B cell (primary cell): Measurements from ENCODE around the gene CIC. TPM values are rescaled to one million over a fixed set of nuclear protein-coding genes. Genes with fewer than 3 reads are reported as not detected.

Experiments
- ATAC-seq: fragments of 200-7000 bp; cut with Tn5 transposase; one replicate; pipeline ENCODE4 v1.10.0; 2021; ENCODE audit warnings: low read depth, mild to moderate bottlenecking, moderate number of reproducible peaks, moderate library complexity
- CTCF ChIA-PET: fragments of 350-600 bp; sonication (Branson Sonifier 250); formaldehyde crosslinking; loops from one replicate; lab custom pipeline; 2021; ENCODE audit warnings: antibody characterized with exemption, inconsistent platforms; lab: Charles Lee
- POLR2A ChIA-PET: fragments of 350-600 bp; sonication (Branson Sonifier 250); formaldehyde crosslinking; loops from one replicate; lab custom pipeline; 2021; ENCODE audit warnings: antibody characterized with exemption; lab: Charles Lee
- DNase-seq: peaks from one replicate; pipeline ENCODE4 v3.0.0; 2013
- H2AFZ ChIP-seq: 2 replicates; pipeline ENCODE4 v1.6.1; 2012; ENCODE audit warnings: mild to moderate bottlenecking, low read depth, low read length; ENCODE audit not compliant: insufficient read depth, poor library complexity, severe bottlenecking
- H3K27ac ChIP-seq, 2 donors: 1 replicate in 1 of 2; 2 replicates in 1 of 2; pipeline ENCODE4 v1.5.1; 2012 to 2013; ENCODE audit warnings: low read length in 2 of 2, mild to moderate bottlenecking in 2 of 2, moderate library complexity in 1 of 2
- H3K27me3 ChIP-seq, 4 experiments: fragments of 200-600 bp in 1 of 4; sonication (generic) in 1 of 4; replicated peaks in 1 of 4; 1 replicate in 2 of 4; 2 replicates in 2 of 4; pipeline versions ENCODE4 v1.6.1 to v1.7.0; 2013 to 2016; ENCODE audit warnings: low read length in 3 of 4, mild to moderate bottlenecking in 2 of 4, mixed read lengths in 1 of 4, moderate library complexity in 1 of 4; ENCODE audit not compliant: insufficient read depth in 4 of 4, control insufficient read depth in 3 of 4; ENCODE audit errors: control extremely low read depth in 1 of 4
- H3K36me3 ChIP-seq, 2 experiments: replicated peaks in 1 of 2; 1 replicate in 1 of 2; 2 replicates in 1 of 2; pipeline versions ENCODE4 v1.6.1 to v1.7.1; 2013; ENCODE audit warnings: low read length in 1 of 2; ENCODE audit not compliant: insufficient read depth in 2 of 2, control insufficient read depth in 1 of 2; ENCODE audit errors: control extremely low read depth in 1 of 2, extremely low read depth in 1 of 2
- H3K4me1 ChIP-seq, 2 donors: fragments of 200-600 bp in 1 of 2; sonication (generic) in 1 of 2; 1 replicate in 1 of 2; 2 replicates in 1 of 2; pipeline versions ENCODE4 v1.5.1 to v1.6.1; 2013 to 2017; ENCODE audit warnings: low read length in 2 of 2; ENCODE audit not compliant: control insufficient read depth in 2 of 2, insufficient read depth in 2 of 2
- H3K4me2 ChIP-seq: replicated peaks from 2 replicates; pipeline ENCODE3; 2012; ENCODE audit warnings: mild to moderate bottlenecking, low read depth, low read length; ENCODE audit not compliant: poor library complexity, severe bottlenecking
- H3K4me3 ChIP-seq, 5 experiments: fragments of 200-600 bp in 1 of 5; sonication (generic) in 1 of 5; 1 replicate in 3 of 5; 2 replicates in 2 of 5; pipeline versions ENCODE4 v1.5.1 to v1.7.0; 2011 to 2016; ENCODE audit warnings: low read length in 4 of 5, mild to moderate bottlenecking in 4 of 5, low read depth in 2 of 5, control low read depth in 1 of 5, moderate library complexity in 1 of 5; ENCODE audit not compliant: insufficient read depth in 1 of 5; ENCODE audit errors: control extremely low read depth in 1 of 5, extremely low read depth in 1 of 5
- H3K79me2 ChIP-seq: fragments of 200-600 bp; sonication (generic); one replicate; pipeline ENCODE4 v1.6.0; 2016; ENCODE audit warnings: low read length; ENCODE audit not compliant: control insufficient read depth, insufficient read depth
- H3K9ac ChIP-seq: fragments of 200-600 bp; sonication (generic); 2 replicates; pipeline ENCODE4 v1.6.1; 2017; ENCODE audit warnings: mild to moderate bottlenecking, low read length, moderate library complexity
- H3K9me3 ChIP-seq, 3 donors: one replicate each; pipeline versions ENCODE4 v1.6.1 to v1.7.1; 2013; ENCODE audit warnings: low read length in 2 of 3; ENCODE audit not compliant: control insufficient read depth in 2 of 3, insufficient read depth in 1 of 3; ENCODE audit errors: control extremely low read depth in 1 of 3
- H4K20me1 ChIP-seq: 2 replicates; pipeline ENCODE4 v1.6.0; 2012; ENCODE audit warnings: mild to moderate bottlenecking, low read length; ENCODE audit not compliant: insufficient read depth, control insufficient read depth, poor library complexity, severe bottlenecking
- H3K27ac Mint-ChIP-seq: one replicate; pipeline ENCODE4 v1.8.0; 2021; ENCODE audit warnings: mixed read lengths
- H3K27me3 Mint-ChIP-seq: one replicate; pipeline ENCODE4 v1.8.0; 2021; ENCODE audit warnings: mixed read lengths
- H3K4me1 Mint-ChIP-seq: one replicate; pipeline ENCODE4 v1.8.0; 2021; ENCODE audit warnings: mixed read lengths
- H3K4me3 Mint-ChIP-seq: one replicate; pipeline ENCODE4 v1.8.0; 2021; ENCODE audit warnings: mixed read lengths
- H3K9me3 Mint-ChIP-seq: one replicate; pipeline ENCODE4 v1.8.0; 2022; ENCODE audit warnings: mixed read lengths; ENCODE audit not compliant: insufficient read depth
- EZH2 ChIP-seq: IDR thresholded peaks from 2 replicates; pipeline ENCODE4 v1.6.1; 2012; ENCODE audit warnings: borderline replicate concordance, low read depth, mild to moderate bottlenecking, moderate library complexity, low read length; ENCODE audit not compliant: insufficient read depth, poor library complexity, severe bottlenecking
- WGBS: methylation state at CpG from one replicate; pipeline ENCODE4 v1.1.5; 2013; ENCODE audit warnings: missing lambda C conversion rate; ENCODE audit not compliant: insufficient coverage; 5-methylcytosine and 5-hydroxymethylcytosine counted together
- intact Hi-C: fragments of 100-400 bp; cut with micrococcal nuclease; formaldehyde crosslinking; loops from one replicate; pipeline ENCODE4 v1.10.0; 2022
- polyA plus RNA-seq: library from polyadenylated mRNA; depleted of rRNA; stranded (reverse); fragments of >200 nt; gene quantifications from 2 replicates; pipeline ENCODE4 v1.2.3, GENCODE V29; 2012
- total RNA-seq, 2 donors: library from RNA; stranded (reverse); fragments of 120-200 nt in 1 of 2; gene quantifications; 1 replicate in 1 of 2; 2 replicates in 1 of 2; pipeline versions ENCODE4 v1.2.3 to v1.2.4, GENCODE V29; 2013 to 2022
- TF ChIP-seq, protein P1 (sequence below): fragments of 200-600 bp; IDR thresholded peaks from one replicate; pipeline ENCODE4 v1.8.0; 2022; ENCODE audit warnings: antibody characterized with exemption, mild to moderate bottlenecking

CIC gene
- total and polyA plus RNA-seq, 2 donors (not counting 1 experiment from before 2014, with no cell fraction given): 75.7 to 119 TPM

GRCh38 chr19:42276821-42277220, 7.8 kb downstream of the CIC start:
- H3K4me3 Mint-ChIP-seq: no peak overlapping the region
- CTCF ChIA-PET: interaction anchor here (0.8 to 1.3 kb wide), 3 partner anchors 20 to 168 kb away, joined by 3 read pairs; no protein-coding TSS in a partner anchor
- Histone ChIP-seq H3K4me3 (no peak overlapping the region), H3K79me2 (peaks cover 76% of the 10 kb centered on the region), H3K9me3 (no peaks in the 10 kb centered on the region), H3K27me3 (no peaks in the 10 kb centered on the region), H3K4me1 (peaks cover 20 to 30% of the 10 kb centered on the region in 2 donors), H3K9ac (no peak overlapping the region), H3K36me3 (peaks cover 0 to 30% of the 10 kb centered on the region in 2 experiments), H3K4me2 (no peak overlapping the region), H3K27ac (no peak overlapping the region), H4K20me1 (peaks cover 7% of the 10 kb centered on the region), H2AFZ (no peak overlapping the region)
- no peak for TF ChIP-seq EZH2
- TF ChIP-seq, protein P1, sequence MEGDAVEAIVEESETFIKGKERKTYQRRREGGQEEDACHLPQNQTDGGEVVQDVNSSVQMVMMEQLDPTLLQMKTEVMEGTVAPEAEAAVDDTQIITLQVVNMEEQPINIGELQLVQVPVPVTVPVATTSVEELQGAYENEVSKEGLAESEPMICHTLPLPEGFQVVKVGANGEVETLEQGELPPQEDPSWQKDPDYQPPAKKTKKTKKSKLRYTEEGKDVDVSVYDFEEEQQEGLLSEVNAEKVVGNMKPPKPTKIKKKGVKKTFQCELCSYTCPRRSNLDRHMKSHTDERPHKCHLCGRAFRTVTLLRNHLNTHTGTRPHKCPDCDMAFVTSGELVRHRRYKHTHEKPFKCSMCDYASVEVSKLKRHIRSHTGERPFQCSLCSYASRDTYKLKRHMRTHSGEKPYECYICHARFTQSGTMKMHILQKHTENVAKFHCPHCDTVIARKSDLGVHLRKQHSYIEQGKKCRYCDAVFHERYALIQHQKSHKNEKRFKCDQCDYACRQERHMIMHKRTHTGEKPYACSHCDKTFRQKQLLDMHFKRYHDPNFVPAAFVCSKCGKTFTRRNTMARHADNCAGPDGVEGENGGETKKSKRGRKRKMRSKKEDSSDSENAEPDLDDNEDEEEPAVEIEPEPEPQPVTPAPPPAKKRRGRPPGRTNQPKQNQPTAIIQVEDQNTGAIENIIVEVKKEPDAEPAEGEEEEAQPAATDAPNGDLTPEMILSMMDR: no peak
- DNase-seq (no peak), ATAC-seq (no peak)
- intact Hi-C loops: no loop called here
- 95% methylated on average over 2 of the region's 4 CpGs for WGBS
- no peaks in the 10 kb centered on the region for H3K27me3 Mint-ChIP-seq
- H3K9me3 Mint-ChIP-seq: no peaks in the 10 kb centered on the region
- POLR2A ChIA-PET: no interaction called here
- H3K27ac Mint-ChIP-seq: no peak overlapping the region
- peaks cover 38% of the 10 kb centered on the region for H3K4me1 Mint-ChIP-seq

DNA sequence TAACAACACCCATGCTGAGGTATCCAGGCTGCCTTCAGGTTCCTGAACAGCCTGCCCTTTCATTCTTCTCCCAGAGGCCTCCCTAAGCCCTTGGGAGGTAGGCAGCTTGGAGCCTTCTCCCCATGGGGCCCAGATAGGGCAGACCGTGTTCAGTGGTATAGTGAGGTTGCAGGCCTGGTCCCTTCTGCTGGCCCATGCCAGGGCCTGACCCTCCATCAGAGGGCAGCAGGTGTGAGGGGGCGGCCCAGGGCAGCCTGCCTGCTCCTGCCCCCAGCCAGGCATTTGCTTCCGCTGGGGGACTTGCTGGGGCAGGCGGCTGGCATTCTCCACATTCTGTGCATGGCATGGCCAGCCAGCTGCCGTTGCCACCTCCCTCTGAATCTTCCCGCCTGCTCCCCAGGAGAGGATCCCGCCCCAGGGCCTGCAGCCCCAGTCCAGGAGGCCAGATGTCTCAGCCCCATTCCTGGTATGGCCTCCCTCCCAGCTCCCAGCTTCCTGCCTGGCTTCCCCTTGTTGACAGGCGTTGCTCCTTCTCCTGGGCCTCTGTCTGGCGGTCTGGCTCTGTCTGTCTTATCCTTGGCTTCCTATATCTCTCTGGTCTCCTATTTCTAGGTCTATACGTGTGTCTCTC, 8.9 kb downstream of the CIC start:
- Mint-ChIP-seq H3K4me3 (no peak overlapping the region), H3K27ac (peak overlapping the region; percentile 62), H3K4me1 (peaks cover 38% of the 10 kb centered on the region), H3K27me3 (no peaks in the 10 kb centered on the region), H3K9me3 (no peaks in the 10 kb centered on the region)
- ChIA-PET CTCF (interaction anchor here (1.3 to 4.8 kb wide), 7 partner anchors 10 to 148 kb away, joined by 3 to 89 read pairs (median 6); partner anchors contain the start of genes CIC and GSK3A), POLR2A (no interaction called here)
- Histone ChIP-seq H4K20me1 (peaks cover 7% of the 10 kb centered on the region), H2AFZ (no peak overlapping the region), H3K4me3 (no peak overlapping the region), H3K36me3 (peaks cover 0 to 20% of the 10 kb centered on the region in 2 experiments), H3K9ac (no peak overlapping the region), H3K4me1 (peaks cover 30 to 41% of the 10 kb centered on the region in 2 donors), H3K4me2 (no peak overlapping the region), H3K27ac (no peak overlapping the region), H3K79me2 (peaks cover 64% of the 10 kb centered on the region), H3K9me3 (no peaks in the 10 kb centered on the region), H3K27me3 (no peaks in the 10 kb centered on the region)
- 83% methylated on average over 10 of the region's 10 CpGs for WGBS
- TF ChIP-seq, protein P1: no peak
- no peak for TF ChIP-seq EZH2
- DNase-seq: peak; percentile 24
- intact Hi-C loops: no loop called here
- ATAC-seq: no peak
